LNCaP clone FGC (cell line): ENCODE results near the gene CACNA1B.

Source experiments
- DNase-seq: peaks from one replicate; pipeline ENCODE4 v3.0.0-alpha.2; 2011; ENCODE audit warnings: low read depth
- H3K4me3 ChIP-seq: 2 replicates; pipeline ENCODE4 v1.5.1; 2011; ENCODE audit warnings: mild to moderate bottlenecking, low read depth, low read length, control low read depth
- TF ChIP-seq, protein P1 (sequence below): IDR thresholded peaks from 2 replicates; pipeline ENCODE4 v1.5.1; 2012; ENCODE audit warnings: mild to moderate bottlenecking; ENCODE audit not compliant: control insufficient read depth, insufficient read depth; ENCODE audit errors: extremely low read depth

CACNA1B gene

DNA sequence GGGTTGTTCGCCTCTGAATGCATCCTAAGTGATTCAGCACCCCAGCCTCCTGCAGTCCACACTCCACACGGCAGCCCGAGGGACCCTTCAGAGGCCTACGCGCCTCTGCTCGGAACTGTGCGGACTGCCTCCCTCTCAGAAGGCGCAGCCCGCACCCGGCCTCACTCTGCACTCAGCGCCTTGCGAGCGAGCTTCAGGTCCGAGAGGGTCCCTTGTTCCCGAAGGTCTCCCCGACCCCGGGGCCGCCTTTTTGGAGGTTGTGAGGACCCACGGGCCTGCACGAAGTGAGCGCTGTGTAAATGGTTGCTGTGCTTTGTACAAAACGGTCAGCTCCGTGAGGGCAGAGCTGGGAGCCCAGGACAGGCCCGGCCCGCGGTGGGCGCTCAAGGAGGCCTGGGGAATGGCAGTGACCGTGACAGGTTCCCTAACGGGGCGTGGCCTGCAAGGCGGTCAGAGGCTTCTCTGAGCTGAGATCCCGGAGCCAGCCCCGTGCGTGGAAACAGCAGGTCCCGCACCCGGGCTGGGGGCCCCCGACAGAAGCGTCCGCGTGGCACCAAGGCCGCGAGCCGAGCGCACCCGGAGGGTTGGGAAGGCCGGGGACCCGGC is 698 bp upstream of the CACNA1B start:
- H3K4me3 ChIP-seq, result no peak overlapping the region
- no peak for DNase-seq
- TF ChIP-seq, protein P1, sequence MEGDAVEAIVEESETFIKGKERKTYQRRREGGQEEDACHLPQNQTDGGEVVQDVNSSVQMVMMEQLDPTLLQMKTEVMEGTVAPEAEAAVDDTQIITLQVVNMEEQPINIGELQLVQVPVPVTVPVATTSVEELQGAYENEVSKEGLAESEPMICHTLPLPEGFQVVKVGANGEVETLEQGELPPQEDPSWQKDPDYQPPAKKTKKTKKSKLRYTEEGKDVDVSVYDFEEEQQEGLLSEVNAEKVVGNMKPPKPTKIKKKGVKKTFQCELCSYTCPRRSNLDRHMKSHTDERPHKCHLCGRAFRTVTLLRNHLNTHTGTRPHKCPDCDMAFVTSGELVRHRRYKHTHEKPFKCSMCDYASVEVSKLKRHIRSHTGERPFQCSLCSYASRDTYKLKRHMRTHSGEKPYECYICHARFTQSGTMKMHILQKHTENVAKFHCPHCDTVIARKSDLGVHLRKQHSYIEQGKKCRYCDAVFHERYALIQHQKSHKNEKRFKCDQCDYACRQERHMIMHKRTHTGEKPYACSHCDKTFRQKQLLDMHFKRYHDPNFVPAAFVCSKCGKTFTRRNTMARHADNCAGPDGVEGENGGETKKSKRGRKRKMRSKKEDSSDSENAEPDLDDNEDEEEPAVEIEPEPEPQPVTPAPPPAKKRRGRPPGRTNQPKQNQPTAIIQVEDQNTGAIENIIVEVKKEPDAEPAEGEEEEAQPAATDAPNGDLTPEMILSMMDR, result no peak

DNA sequence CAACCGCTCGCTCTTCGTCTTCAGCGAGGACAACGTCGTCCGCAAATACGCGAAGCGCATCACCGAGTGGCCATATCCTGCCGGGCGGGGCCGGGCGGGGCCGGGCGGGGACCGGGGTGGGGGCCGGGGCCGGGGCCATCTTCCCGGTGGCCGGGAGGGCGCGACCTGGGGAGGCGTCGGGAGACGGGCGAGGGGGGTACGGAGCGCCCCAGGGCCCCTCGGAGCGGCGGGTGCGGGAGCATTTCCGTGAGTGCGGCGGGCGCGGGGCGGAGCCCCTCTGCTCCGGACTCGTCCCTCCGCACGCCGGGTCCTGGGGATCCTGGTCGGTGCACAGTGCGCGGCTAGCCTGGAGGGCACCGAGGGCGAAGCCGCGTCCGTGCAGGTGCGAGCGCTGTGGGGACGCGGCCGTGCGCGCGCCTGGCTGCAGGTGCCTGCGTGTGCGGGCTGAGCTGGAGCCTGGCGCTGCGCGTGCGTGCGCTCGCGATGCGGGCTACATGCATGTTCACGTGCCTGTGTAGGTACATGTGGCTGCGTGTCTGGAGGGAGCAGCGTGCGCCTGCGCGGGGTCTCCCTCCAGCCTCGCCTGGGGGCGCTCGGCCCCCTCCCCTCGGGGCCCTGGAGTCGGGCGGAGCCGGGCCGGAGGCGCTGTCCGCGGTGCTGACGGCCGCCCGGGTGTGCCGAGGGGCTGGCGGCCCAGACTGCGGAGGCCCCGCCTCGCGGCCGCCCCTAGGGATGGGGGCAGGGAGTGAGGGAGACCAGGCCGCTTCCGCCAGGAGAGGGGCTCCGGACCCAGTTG is 762 bp downstream of the CACNA1B start:
- DNase-seq, result peak; percentile 8
- TF ChIP-seq, protein P1, result peak; percentile 31; the same call in 1 of the 2 replicates
- peak overlapping the region; percentile 36 for H3K4me3 ChIP-seq

GRCh38 chr9:137879052-137879451 is 1.5 kb downstream of the CACNA1B start:
- H3K4me3 ChIP-seq, result no peak overlapping the region
- no peak for DNase-seq
- TF ChIP-seq, protein P1, result no peak

DNA sequence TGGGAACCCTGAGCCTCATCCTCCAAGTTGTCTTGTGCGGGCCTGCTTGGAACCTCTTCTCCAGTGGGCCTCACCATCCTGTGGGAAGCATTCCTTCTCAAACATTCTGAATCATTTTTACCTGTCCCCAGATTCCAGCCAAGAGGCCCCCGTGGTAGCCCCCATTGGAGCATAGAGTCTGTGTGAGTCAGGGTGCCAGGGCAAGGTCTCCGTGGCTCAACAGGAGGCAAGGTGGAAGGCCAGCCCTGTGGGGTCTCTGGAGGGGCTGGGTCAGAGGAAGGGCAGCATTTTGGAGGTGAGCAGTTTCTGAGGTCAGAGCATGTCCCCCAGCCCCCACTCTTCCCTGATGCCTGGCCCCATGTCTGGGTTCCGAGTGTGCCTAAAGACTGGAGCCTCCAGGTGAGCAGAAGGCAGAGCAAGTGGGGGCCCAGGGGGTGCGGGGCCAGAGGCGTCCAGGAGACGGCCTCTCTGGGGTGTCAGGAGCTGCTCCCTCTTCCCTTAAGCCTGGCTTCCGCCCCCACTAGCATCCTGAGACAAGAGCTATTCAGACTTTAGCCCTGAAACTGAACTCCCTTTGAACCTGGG is 2.1 kb downstream of the CACNA1B start:
- no peak for DNase-seq
- TF ChIP-seq, protein P1, result no peak
- no peak overlapping the region for H3K4me3 ChIP-seq

- H3K4me3 ChIP-seq, result no peak overlapping the region
- no peak for DNase-seq
- TF ChIP-seq, protein P1, result no peak
Measured at GRCh38 chr9:137880160-137880975, 2.8 kb downstream of the CACNA1B start.

DNA sequence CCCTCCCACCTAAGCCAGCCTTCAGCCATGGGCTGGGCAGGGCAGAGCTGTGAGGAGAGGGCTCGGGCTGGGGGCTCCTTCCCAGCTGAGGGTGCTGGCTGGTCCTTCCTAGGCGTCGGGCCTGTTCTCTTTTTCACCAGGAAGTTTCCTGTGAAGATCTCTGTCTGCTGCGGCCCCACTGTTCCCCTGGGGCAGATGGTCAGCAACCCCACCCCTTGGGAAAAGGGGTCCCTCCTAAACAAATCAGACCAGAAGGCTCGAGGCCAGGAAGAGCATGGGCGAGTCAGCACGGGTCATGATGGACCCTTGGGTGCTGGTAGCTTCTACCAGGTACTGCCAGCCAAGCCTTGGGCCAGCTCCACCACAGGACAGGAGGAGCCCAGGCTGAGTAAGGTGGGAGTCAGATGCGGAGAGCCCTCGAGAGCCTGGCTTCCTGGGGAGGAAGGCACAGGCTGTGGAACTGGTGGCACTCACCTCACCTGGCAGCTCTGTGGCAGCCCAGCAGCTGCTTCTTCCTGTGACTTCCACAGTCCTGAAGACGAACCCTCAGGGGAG is 3.5 kb downstream of the CACNA1B start:
- no peak for DNase-seq
- TF ChIP-seq, protein P1, result no peak
- H3K4me3 ChIP-seq, result no peak overlapping the region
